Liver (tissue), 3 donors: ENCODE results near the gene CENPC.

Experiments used
- ATF3 ChIP-seq: IDR thresholded peaks from 2 replicates; pipeline ENCODE4 v1.6.1; 2016; ENCODE audit warnings: antibody characterized with exemption
- EGR1 ChIP-seq, 2 donors: IDR thresholded peaks; 2 replicates each; pipeline ENCODE4 v1.6.1; 2016 to 2018; ENCODE audit warnings: antibody characterized with exemption in 2 of 2, low read depth in 2 of 2
- FOXA1 ChIP-seq: IDR thresholded peaks from 2 replicates; pipeline ENCODE4 v1.6.1; 2016; ENCODE audit warnings: antibody characterized with exemption
- GABPA ChIP-seq, 2 donors: IDR thresholded peaks in 1 of 2; conservative IDR thresholded peaks in 1 of 2; 2 replicates each; pipeline ENCODE4 v1.6.1; 2016; ENCODE audit warnings: antibody characterized with exemption in 2 of 2, mild to moderate bottlenecking in 1 of 2, moderate library complexity in 1 of 2
- HNF4G ChIP-seq: IDR thresholded peaks from 2 replicates; pipeline ENCODE4 v1.6.1; 2016; ENCODE audit warnings: antibody characterized with exemption
- JUND ChIP-seq, 2 donors: IDR thresholded peaks; 2 replicates each; pipeline ENCODE4 v1.6.1; 2016; ENCODE audit warnings: antibody characterized with exemption in 2 of 2
- MAX ChIP-seq: IDR thresholded peaks from 2 replicates; pipeline ENCODE4 v1.6.1; 2016; ENCODE audit warnings: antibody characterized with exemption
- RAD21 ChIP-seq, 2 donors: IDR thresholded peaks; 2 replicates each; pipeline ENCODE4 v1.6.1; 2016; ENCODE audit warnings: antibody characterized with exemption in 2 of 2, mild to moderate bottlenecking in 2 of 2
- REST ChIP-seq: IDR thresholded peaks from 2 replicates; pipeline ENCODE4 v1.6.1; 2016; ENCODE audit warnings: antibody characterized with exemption, mild to moderate bottlenecking
- RXRA ChIP-seq, 2 donors: IDR thresholded peaks; 2 replicates each; pipeline ENCODE4 v1.6.1; 2017 to 2018; ENCODE audit warnings: antibody characterized with exemption in 2 of 2, mild to moderate bottlenecking in 1 of 2
- YY1 ChIP-seq: IDR thresholded peaks from 2 replicates; pipeline ENCODE4 v1.6.1; 2016; ENCODE audit warnings: antibody characterized with exemption, mild to moderate bottlenecking
- TF ChIP-seq, protein P1 (sequence below): fragments of 150-350 bp; IDR thresholded peaks from 2 replicates; pipeline ENCODE4 v1.5.1; 2017; ENCODE audit warnings: improper control_type of control experiment, low read depth, low read length; ENCODE audit not compliant: missing input control
- TF ChIP-seq, protein P2 (sequence below): IDR thresholded peaks from 2 replicates; pipeline ENCODE4 v1.6.1; 2016; ENCODE audit warnings: antibody characterized with exemption
- donor health status: healthy.
- donor health status: healthy.

DNA sequence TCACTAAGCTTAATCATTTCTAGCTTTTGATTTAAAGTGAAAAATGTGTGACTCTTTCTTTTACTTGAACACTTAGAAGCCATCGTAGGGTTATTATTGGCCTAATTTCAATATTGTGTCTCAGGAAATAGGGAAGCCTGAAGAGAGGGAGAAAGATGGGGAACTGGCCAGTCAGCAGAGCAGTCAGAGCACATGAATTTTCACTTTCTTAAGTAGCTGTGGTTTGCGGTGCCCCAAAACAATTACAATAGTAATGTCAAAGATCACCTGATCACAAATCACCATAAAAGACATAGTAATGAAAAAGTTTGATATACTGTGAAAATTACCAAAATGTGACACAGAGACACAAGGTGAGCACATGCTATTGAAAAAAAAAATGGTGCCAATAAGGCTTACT, 45.5 kb downstream of the CENPC start:
- TF ChIP-seq, protein P1, sequence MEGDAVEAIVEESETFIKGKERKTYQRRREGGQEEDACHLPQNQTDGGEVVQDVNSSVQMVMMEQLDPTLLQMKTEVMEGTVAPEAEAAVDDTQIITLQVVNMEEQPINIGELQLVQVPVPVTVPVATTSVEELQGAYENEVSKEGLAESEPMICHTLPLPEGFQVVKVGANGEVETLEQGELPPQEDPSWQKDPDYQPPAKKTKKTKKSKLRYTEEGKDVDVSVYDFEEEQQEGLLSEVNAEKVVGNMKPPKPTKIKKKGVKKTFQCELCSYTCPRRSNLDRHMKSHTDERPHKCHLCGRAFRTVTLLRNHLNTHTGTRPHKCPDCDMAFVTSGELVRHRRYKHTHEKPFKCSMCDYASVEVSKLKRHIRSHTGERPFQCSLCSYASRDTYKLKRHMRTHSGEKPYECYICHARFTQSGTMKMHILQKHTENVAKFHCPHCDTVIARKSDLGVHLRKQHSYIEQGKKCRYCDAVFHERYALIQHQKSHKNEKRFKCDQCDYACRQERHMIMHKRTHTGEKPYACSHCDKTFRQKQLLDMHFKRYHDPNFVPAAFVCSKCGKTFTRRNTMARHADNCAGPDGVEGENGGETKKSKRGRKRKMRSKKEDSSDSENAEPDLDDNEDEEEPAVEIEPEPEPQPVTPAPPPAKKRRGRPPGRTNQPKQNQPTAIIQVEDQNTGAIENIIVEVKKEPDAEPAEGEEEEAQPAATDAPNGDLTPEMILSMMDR = no peak
- TF ChIP-seq MAX (no peak), ATF3 (no peak), RAD21 (IDR thresholded peaks at IDR 0.05) (no peak), GABPA (IDR thresholded peaks at IDR 0.05 in 1 of 2, conservative IDR thresholded peaks at IDR 0.05 in 1 of 2) (no peak), JUND (IDR thresholded peaks at IDR 0.05) (no peak), REST (no peak), YY1 (no peak), EGR1 (IDR thresholded peaks at IDR 0.05; ENCODE audit: low read depth in 2 of 2) (no peak), FOXA1 (no peak), HNF4G (no peak), RXRA (IDR thresholded peaks at IDR 0.05) (no peak)
- TF ChIP-seq, protein P2, sequence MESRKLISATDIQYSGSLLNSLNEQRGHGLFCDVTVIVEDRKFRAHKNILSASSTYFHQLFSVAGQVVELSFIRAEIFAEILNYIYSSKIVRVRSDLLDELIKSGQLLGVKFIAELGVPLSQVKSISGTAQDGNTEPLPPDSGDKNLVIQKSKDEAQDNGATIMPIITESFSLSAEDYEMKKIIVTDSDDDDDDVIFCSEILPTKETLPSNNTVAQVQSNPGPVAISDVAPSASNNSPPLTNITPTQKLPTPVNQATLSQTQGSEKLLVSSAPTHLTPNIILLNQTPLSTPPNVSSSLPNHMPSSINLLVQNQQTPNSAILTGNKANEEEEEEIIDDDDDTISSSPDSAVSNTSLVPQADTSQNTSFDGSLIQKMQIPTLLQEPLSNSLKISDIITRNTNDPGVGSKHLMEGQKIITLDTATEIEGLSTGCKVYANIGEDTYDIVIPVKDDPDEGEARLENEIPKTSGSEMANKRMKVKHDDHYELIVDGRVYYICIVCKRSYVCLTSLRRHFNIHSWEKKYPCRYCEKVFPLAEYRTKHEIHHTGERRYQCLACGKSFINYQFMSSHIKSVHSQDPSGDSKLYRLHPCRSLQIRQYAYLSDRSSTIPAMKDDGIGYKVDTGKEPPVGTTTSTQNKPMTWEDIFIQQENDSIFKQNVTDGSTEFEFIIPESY = no peak
